Measurements from ENCODE around the gene RYR3.

- TF ChIP-seq TAF1 (IDR thresholded peaks at IDR 0.05; ENCODE audit: borderline replicate concordance, low read depth, low read length) (no peak), POLR2A (IDR thresholded peaks at IDR 0.05; ENCODE audit: low read depth, low read length) (no peak), POLR2AphosphoS5 (IDR thresholded peaks at IDR 0.05; ENCODE audit: low read depth, low read length) (no peak)
These were observed 413.7 kb downstream of the RYR3 start for GRCh38 chr15:33724321-33725036.
